H1 (cell line): ENCODE measurements around the gene HENMT1. TPM values are rescaled to one million over a fixed set of nuclear protein-coding genes. Genes with fewer than 3 reads are reported as not detected.

Experiments used
- CEBPB ChIP-seq: IDR thresholded peaks from 2 replicates; pipeline ENCODE4 v1.6.1; 2012; ENCODE audit warnings: low read depth, low read length
- KDM5A ChIP-seq: fragments of 200-600 bp; IDR thresholded peaks from 2 replicates; pipeline ENCODE4 v1.7.1; 2012; ENCODE audit warnings: mild to moderate bottlenecking, low read length, inconsistent platforms, mixed read lengths
- MAFK ChIP-seq: IDR thresholded peaks from 2 replicates; pipeline ENCODE4 v1.6.1; 2012; ENCODE audit warnings: low read depth, mild to moderate bottlenecking, improper control_type of control experiment, low read length
- MAX ChIP-seq: IDR thresholded peaks from 2 replicates; pipeline ENCODE4 v1.6.1; 2012; ENCODE audit warnings: inconsistent platforms
- SIRT6 ChIP-seq: IDR thresholded peaks from one replicate; pipeline ENCODE4 v1.7.1; 2012; ENCODE audit warnings: low read length, inconsistent platforms
- TBP ChIP-seq: IDR thresholded peaks from 2 replicates; pipeline ENCODE4 v1.6.1; 2011; ENCODE audit warnings: low read depth, low read length, improper control_type of control experiment
- polyA plus RNA-seq, 7 experiments: library from polyadenylated mRNA; depleted of rRNA in 3 of 7; stranded (reverse) in 5 of 7; unstranded in 2 of 7; fragments of >200 nt in 5 of 7; fragments of 200-250 nt in 2 of 7; gene quantifications; 1 replicate in 5 of 7; 2 replicates in 1 of 7; 4 replicates in 1 of 7; pipeline versions ENCODE4 v1.2.1 to v1.2.3, GENCODE V29; 2011 to 2013; ENCODE audit warnings: missing spikeins in 2 of 7, mixed read lengths in 2 of 7
- total RNA-seq: library from RNA; stranded (reverse); fragmentation: NEBNext Ultra II Directional; extraction: Animal tissue kit (Norgen Biotek cat#: 25700); gene quantifications from 2 replicates; pipeline ENCODE4 v1.2.1, GENCODE V29; 2021

The HENMT1 gene
- total and polyA plus RNA-seq, 2 of the 8 experiments (the other 6 are each of a cell fraction or from before 2014, with no cell fraction given), result 2.9 to 5.6 TPM

- TF ChIP-seq MAX, result no peak
- TF ChIP-seq KDM5A, result no peak
- no peak for TF ChIP-seq MAFK
- TF ChIP-seq CEBPB, result no peak
- no peak for TF ChIP-seq SIRT6
- no peak for TF ChIP-seq TBP
These were observed 36.8 kb downstream of the HENMT1 start (continued) for GRCh38 chr1:108624069-108624468.
